22Rv1 (cell line): ENCODE measurements around the gene CECR2.

Experiments
- ZFX ChIP-seq: fragments of 450-650 bp; IDR thresholded peaks from 2 replicates; pipeline ENCODE4 v1.6.1; 2017; ENCODE audit warnings: antibody characterized with exemption, borderline replicate concordance
- TF ChIP-seq, protein P1 (sequence below): fragments of 450-650 bp; IDR thresholded peaks from 2 replicates; pipeline ENCODE4 v1.5.1; 2017; ENCODE audit warnings: mild to moderate bottlenecking

DNA sequence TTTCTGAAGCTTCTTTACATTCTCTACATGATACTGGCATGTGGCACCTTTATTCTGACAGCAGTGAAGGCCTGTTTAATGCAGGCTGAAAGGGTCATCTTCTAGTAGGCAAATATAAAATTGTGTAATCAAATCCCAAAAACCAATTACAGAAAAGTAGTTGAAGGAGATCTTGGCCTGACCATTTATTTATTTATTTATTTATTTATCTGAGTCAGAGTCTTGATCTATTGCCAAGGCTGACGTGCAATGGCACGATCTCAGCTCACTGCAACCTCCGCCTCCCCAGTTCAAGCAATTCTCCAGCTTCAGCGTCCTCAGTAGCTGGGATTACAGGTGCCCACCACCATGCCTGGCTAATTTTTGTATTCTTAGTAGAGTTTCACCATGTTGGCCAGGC is 22.7 kb upstream of the CECR2 start:
- TF ChIP-seq, protein P1, sequence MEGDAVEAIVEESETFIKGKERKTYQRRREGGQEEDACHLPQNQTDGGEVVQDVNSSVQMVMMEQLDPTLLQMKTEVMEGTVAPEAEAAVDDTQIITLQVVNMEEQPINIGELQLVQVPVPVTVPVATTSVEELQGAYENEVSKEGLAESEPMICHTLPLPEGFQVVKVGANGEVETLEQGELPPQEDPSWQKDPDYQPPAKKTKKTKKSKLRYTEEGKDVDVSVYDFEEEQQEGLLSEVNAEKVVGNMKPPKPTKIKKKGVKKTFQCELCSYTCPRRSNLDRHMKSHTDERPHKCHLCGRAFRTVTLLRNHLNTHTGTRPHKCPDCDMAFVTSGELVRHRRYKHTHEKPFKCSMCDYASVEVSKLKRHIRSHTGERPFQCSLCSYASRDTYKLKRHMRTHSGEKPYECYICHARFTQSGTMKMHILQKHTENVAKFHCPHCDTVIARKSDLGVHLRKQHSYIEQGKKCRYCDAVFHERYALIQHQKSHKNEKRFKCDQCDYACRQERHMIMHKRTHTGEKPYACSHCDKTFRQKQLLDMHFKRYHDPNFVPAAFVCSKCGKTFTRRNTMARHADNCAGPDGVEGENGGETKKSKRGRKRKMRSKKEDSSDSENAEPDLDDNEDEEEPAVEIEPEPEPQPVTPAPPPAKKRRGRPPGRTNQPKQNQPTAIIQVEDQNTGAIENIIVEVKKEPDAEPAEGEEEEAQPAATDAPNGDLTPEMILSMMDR = no peak
- TF ChIP-seq ZFX = no peak
